ENCODE results near the gene SELENOV.

Gene SELENOV

GRCh38 chr19:39531834-39532232, 16.9 kb downstream of the SELENOV start:
- peak overlapping the region; percentile 75 to 96 for H3K4me3 ChIP-seq (replicated peaks in 1 of 2; ENCODE audit: low read depth in 2 of 2, low read length in 2 of 2)
- no peak for TF ChIP-seq CTCF (IDR thresholded peaks at IDR 0.05; ENCODE audit: low read depth, low read length)

GRCh38 chr19:39532233-39533002, 17.5 kb downstream of the SELENOV start, which contains the start of gene EID2B:
Gene EID2B, minus strand, starts transcription at chr19:39532852. Its CDS starts 50 bp downstream, at chr19:39532802.
- peak; percentile 99 for TF ChIP-seq CTCF (IDR thresholded peaks at IDR 0.05; ENCODE audit: low read depth, low read length)
- peak; percentile 97 for DNase-seq (ENCODE audit: low read depth in 2 of 2)
- peak within 1 kb of the TSS; percentile 75 to 96 for H3K4me3 ChIP-seq (replicated peaks in 1 of 2; ENCODE audit: low read depth in 2 of 2, low read length in 2 of 2)

More at GRCh38 chr19:39531834-39532232, 16.9 kb downstream of the SELENOV start:
- peak; percentile 5 to 21 for DNase-seq (ENCODE audit: low read depth in 2 of 2)

- TF ChIP-seq CTCF (IDR thresholded peaks at IDR 0.05; ENCODE audit: low read depth, low read length), result no peak
- no peak for DNase-seq (ENCODE audit: low read depth in 2 of 2)
- no peak overlapping the region for H3K4me3 ChIP-seq (replicated peaks in 1 of 2; ENCODE audit: low read depth in 2 of 2, low read length in 2 of 2)
Observed at GRCh38 chr19:39533003-39533512, 18.1 kb downstream of the SELENOV start.

DNA sequence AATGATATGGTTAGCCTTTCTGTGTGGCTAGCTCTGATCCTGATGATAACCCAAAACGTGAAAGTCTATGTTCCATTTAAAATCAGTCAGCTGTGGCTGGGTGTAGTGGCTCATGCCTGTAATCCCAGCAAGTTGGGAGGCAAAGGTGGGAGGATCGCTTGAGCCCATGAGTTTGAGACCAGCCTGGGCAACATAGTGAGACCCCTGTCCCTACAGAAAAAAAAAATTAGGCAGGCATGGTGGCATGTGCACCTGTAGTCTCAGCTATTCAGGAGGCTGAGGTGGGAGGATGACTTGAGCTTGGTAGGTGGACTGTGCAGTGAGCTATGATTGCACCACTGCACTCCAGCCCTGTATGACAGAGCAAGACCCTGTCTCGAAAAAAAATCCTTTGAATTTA, 18.9 kb downstream of the SELENOV start:
- no peak overlapping the region for H3K4me3 ChIP-seq (replicated peaks in 1 of 2; ENCODE audit: low read depth in 2 of 2, low read length in 2 of 2)
- TF ChIP-seq CTCF (IDR thresholded peaks at IDR 0.05; ENCODE audit: low read depth, low read length), result no peak

DNA sequence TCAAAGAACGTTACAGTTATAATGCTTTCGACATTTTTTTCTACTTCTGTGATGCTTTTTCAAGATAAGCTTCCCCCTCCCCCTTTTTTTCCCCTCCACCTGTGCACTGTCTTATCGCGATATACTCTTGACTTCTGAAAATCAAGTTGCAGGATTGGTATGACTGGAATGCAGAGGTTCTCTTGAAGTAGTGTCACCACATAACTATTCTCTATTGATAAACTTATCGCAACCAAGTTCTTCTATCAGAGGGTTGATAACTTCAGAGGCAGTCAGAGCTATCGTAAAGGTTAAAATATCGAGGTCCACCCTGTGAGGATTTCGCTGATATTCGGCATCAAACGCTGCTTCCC, 24.2 kb downstream of the SELENOV start:
- peak overlapping the region; percentile 58 to 94 for H3K4me3 ChIP-seq (replicated peaks in 1 of 2; ENCODE audit: low read depth in 2 of 2, low read length in 2 of 2)
- DNase-seq (ENCODE audit: low read depth in 2 of 2), result peak in 1 of 2 donors; percentile 53
- TF ChIP-seq CTCF (IDR thresholded peaks at IDR 0.05; ENCODE audit: low read depth, low read length), result no peak

More for the DNA sequence above, 18.9 kb downstream of the SELENOV start:
- no peak for DNase-seq (ENCODE audit: low read depth in 2 of 2)

GRCh38 chr19:39539518-39540332, 24.8 kb downstream of the SELENOV start, which contains the start of gene EID2:
Gene EID2, minus strand, starts transcription at chr19:39540161. Its CDS starts 82 bp downstream, at chr19:39540079.
- peak; percentile 84 for TF ChIP-seq CTCF (IDR thresholded peaks at IDR 0.05; ENCODE audit: low read depth, low read length)
- H3K4me3 ChIP-seq (replicated peaks in 1 of 2; ENCODE audit: low read depth in 2 of 2, low read length in 2 of 2), result peak within 1 kb of the TSS; percentile 58 to 94
- peak; percentile 95 to 97 for DNase-seq (ENCODE audit: low read depth in 2 of 2)

Measured in cardiac fibroblast (primary cell).